ENCODE data around the gene AHI1. TPM values are rescaled to one million over a fixed set of nuclear protein-coding genes. Genes with fewer than 3 reads are reported as not detected.

Gene AHI1
- total RNA-seq: 9.3 TPM
- long read RNA-seq, partial matches to known transcripts: 2 of 6 reads
- long read RNA-seq, other reads (novel, unspliced or antisense): 4 of 6 reads

- Histone ChIP-seq H3K4me3 (peak within 1 kb of the TSS; percentile 94), H3K27ac (replicated peaks) (peak within 1 kb of the TSS; percentile 93), H3K4me1 (peaks cover 32% of the 10 kb centered on the region), H3K9me3 (replicated peaks) (no peaks in the 10 kb centered on the region), H3K36me3 (peaks cover 5% of the 10 kb centered on the region), H3K27me3 (ENCODE audit: low read depth) (no peaks in the 10 kb centered on the region)
- no peak for TF ChIP-seq CTCF (IDR thresholded peaks at IDR 0.05; ENCODE audit: borderline replicate concordance)
- intact Hi-C loops (cut with micrococcal nuclease): no loop called here
- peak; percentile 94 for DNase-seq
Observed at GRCh38 chr6:135497412-135498184, at the start of gene AHI1. AHI1 (minus strand) TSS chr6:135497740; CDS start chr6:135492237, 5,503 bp downstream.

GRCh38 chr6:135546680-135547418 is 49.3 kb upstream of the AHI1 start:
- intact Hi-C loops (cut with micrococcal nuclease): no loop called here
- peaks cover 12% of the 10 kb centered on the region for H3K4me1 ChIP-seq
- H3K4me3 ChIP-seq: no peak overlapping the region
- peak; percentile 27 for DNase-seq
- peak overlapping the region; percentile 41 for H3K27ac ChIP-seq (replicated peaks)
- no peaks in the 10 kb centered on the region for H3K36me3 ChIP-seq
- no peaks in the 10 kb centered on the region for H3K27me3 ChIP-seq (ENCODE audit: low read depth)
- TF ChIP-seq CTCF (IDR thresholded peaks at IDR 0.05; ENCODE audit: borderline replicate concordance): no peak
- no peaks in the 10 kb centered on the region for H3K9me3 ChIP-seq (replicated peaks)

GRCh38 chr6:135546206-135546605 is 48.7 kb upstream of the AHI1 start:
- H3K27ac ChIP-seq (replicated peaks): peak overlapping the region; percentile 41

GRCh38 chr6:135540207-135540840 is 42.8 kb upstream of the AHI1 start:
- no peaks in the 10 kb centered on the region for H3K4me1 ChIP-seq
- no peaks in the 10 kb centered on the region for H3K27me3 ChIP-seq (ENCODE audit: low read depth)
- no peak overlapping the region for H3K4me3 ChIP-seq
- no peak for DNase-seq
- TF ChIP-seq CTCF (IDR thresholded peaks at IDR 0.05; ENCODE audit: borderline replicate concordance): peak; percentile 51
- intact Hi-C loops (cut with micrococcal nuclease): loop anchor here (5.0 kb wide), 1 partner anchor 682 kb away; no protein-coding TSS in a partner anchor
- H3K9me3 ChIP-seq (replicated peaks): no peaks in the 10 kb centered on the region
- H3K27ac ChIP-seq (replicated peaks): no peak overlapping the region
- H3K36me3 ChIP-seq: no peaks in the 10 kb centered on the region

More at GRCh38 chr6:135546206-135546605, 48.7 kb upstream of the AHI1 start:
- intact Hi-C loops (cut with micrococcal nuclease): no loop called here
- TF ChIP-seq CTCF (IDR thresholded peaks at IDR 0.05; ENCODE audit: borderline replicate concordance): no peak
- DNase-seq: no peak
- Histone ChIP-seq H3K27me3 (ENCODE audit: low read depth) (no peaks in the 10 kb centered on the region), H3K4me3 (no peak overlapping the region), H3K36me3 (no peaks in the 10 kb centered on the region), H3K9me3 (replicated peaks) (no peaks in the 10 kb centered on the region), H3K4me1 (peaks cover 12% of the 10 kb centered on the region)

GRCh38 chr6:135537741-135538301 is 40.3 kb upstream of the AHI1 start:
- DNase-seq: no peak
- intact Hi-C loops (cut with micrococcal nuclease): no loop called here
- no peak for TF ChIP-seq CTCF (IDR thresholded peaks at IDR 0.05; ENCODE audit: borderline replicate concordance)
- no peaks in the 10 kb centered on the region for H3K4me1 ChIP-seq
- H3K4me3 ChIP-seq: no peak overlapping the region
- no peak overlapping the region for H3K27ac ChIP-seq (replicated peaks)
- no peaks in the 10 kb centered on the region for H3K9me3 ChIP-seq (replicated peaks)
- no peaks in the 10 kb centered on the region for H3K36me3 ChIP-seq
- H3K27me3 ChIP-seq (ENCODE audit: low read depth): no peaks in the 10 kb centered on the region

All from left ventricle myocardium inferior (tissue), 1 donor.